ENCODE measurements around the gene NOXO1. TPM values are rescaled to one million over a fixed set of nuclear protein-coding genes. Genes with fewer than 3 reads are reported as not detected.
"Not testable (repeated sequence)": the region's sequence is repeated elsewhere in the genome, so short reads cannot be mapped to it uniquely, and the experiment has no call there.

The NOXO1 gene
- total RNA-seq, 2 donors from 2014 or later = 0.30 TPM; not detected in 1

DNA sequence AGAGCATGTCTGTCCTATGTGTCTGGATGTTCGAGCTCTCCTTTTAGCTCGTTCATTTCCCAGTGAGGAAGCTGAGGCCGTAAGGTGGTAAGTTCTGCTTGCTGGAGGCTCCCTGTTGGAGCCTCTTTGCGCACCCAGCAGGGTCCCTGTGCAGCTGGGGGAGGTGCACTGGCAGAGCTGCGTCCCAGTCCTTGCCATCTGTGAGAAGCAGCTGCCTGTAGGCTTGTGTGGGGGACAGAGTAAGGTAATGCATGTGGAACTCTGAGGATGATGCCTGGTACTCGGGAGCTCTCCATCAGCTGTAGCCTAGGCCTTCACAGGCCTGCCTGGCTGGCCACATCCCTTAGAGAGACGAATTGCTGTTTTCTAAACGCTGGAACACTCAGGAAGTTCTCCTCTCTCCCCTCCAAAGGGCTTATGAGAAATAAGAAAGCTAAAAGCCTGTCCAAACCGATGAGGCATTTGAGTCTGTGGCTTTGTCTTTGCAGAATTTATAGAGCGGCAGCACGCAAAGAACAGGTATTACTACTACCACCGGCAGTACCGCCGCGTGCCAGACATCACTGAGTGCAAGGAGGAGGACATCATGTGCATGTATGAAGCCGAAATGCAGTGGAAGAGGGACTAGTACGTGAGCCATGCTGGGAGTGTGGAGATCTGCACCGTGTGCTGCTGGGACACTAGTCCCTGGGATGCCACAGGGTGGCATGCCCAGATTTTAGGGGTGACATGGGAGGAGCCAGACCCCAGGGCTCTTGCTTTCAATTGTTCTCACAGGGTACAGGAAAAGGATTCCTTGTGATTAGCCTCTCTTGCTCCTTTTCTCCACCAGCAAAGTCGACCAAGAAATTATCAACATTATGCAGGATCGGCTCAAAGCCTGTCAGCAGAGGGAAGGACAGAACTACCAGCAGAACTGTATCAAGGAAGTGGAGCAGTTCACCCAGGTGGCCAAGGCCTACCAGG lies 20.3 kb downstream of the NOXO1 start:
- Histone ChIP-seq H3K36me3 (peaks cover 26% of the 10 kb centered on the region), H3K4me3 (peak overlapping the region in 1 of 2 donors; percentile 88), H3K27ac (peak overlapping the region in 1 of 2 donors; percentile 85), H3K9me3 (no peaks in the 10 kb centered on the region), H3K27me3 (no peaks in the 10 kb centered on the region), H3K4me1 (peaks cover 0 to 45% of the 10 kb centered on the region in 2 donors)
- no peak for DNase-seq (ENCODE audit: low spot score)
- TF ChIP-seq, protein P1, sequence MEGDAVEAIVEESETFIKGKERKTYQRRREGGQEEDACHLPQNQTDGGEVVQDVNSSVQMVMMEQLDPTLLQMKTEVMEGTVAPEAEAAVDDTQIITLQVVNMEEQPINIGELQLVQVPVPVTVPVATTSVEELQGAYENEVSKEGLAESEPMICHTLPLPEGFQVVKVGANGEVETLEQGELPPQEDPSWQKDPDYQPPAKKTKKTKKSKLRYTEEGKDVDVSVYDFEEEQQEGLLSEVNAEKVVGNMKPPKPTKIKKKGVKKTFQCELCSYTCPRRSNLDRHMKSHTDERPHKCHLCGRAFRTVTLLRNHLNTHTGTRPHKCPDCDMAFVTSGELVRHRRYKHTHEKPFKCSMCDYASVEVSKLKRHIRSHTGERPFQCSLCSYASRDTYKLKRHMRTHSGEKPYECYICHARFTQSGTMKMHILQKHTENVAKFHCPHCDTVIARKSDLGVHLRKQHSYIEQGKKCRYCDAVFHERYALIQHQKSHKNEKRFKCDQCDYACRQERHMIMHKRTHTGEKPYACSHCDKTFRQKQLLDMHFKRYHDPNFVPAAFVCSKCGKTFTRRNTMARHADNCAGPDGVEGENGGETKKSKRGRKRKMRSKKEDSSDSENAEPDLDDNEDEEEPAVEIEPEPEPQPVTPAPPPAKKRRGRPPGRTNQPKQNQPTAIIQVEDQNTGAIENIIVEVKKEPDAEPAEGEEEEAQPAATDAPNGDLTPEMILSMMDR (IDR thresholded peaks at IDR 0.05) = no peak

DNA sequence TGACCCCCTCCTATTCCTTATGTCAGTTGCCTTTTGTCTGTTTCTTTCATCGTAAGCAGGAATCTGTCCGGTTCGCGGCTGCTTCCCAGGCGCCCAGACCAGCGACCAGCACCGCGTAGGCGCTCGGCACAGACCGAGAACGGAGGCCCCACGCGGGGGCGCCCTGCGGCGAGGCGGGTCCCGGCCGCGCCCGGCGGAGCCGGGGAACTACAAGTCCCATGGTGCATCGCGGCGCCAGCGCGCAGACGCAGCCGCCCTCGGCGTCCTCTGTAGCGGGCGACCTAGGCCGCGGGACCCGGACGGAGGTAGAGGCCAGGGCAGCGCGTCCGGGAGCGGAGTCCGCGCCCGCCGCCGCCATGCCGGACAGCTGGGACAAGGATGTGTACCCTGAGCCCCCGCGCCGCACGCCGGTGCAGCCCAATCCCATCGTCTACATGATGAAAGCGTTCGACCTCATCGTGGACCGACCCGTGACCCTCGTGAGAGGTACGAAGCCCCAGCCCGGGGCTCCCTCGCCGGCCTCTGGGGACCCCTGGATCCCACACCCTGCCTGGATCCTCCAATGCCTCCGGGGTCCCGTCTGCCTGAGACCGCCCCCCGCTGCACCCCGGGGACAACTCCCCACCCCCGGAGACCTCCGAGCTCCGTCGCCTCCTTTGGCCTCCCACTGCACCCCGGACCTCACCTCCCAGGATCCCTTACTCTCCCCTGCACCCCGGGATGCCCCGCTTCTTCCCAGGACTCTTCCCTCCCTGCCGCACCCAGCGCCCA lies 21.8 kb downstream of the NOXO1 start, which contains the start of gene NDUFB10:
NDUFB10 (plus strand) TSS at position 270 of the 771 bp plus-strand sequence; CDS start at position 357, 87 bp downstream.
- H3K27me3 ChIP-seq = no peaks in the 10 kb centered on the region
- peak within 1 kb of the TSS; percentile 81 to 88 for H3K4me3 ChIP-seq
- DNase-seq (ENCODE audit: low spot score) = peak; percentile 94
- no peaks in the 10 kb centered on the region for H3K9me3 ChIP-seq
- H3K4me1 ChIP-seq = peaks cover 0 to 42% of the 10 kb centered on the region in 2 donors
- H3K36me3 ChIP-seq = peaks cover 26% of the 10 kb centered on the region
- TF ChIP-seq, protein P1 (IDR thresholded peaks at IDR 0.05) = peak; percentile 63 to 85
- peak within 1 kb of the TSS; percentile 82 to 85 for H3K27ac ChIP-seq

DNA sequence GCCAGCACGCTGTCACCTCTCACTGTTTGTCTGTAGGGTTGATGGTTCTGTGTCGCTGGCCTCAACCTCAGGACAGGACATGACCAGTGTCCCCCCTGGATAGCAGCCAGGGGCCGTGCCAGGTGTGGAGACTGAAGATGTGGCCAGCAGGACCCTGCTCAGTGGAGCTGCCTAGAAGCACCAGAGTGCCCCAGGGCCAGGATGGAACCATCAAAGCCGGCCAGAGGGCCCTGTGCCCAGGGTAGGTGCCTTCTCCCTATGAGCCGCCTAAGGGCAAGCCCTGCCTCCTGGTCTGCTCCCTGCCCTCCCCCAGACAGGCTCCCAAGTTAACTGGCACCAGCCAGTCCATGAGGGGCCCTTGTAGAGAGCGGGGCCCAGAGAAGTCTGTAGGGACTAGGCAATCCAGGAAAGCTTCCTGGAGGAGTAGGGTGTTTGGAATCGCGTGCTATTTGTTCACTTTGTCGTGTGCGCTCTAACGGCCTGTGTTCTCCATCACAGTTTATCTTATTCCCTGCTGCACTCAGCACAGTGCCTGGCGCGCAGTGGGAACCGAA lies 22.5 kb downstream of the NOXO1 start:
- H3K4me3 ChIP-seq = peak overlapping the region; percentile 81 to 88
- H3K4me1 ChIP-seq = peaks cover 0 to 39% of the 10 kb centered on the region in 2 donors
- DNase-seq (ENCODE audit: low spot score) = no peak
- peaks cover 25% of the 10 kb centered on the region for H3K36me3 ChIP-seq
- TF ChIP-seq, protein P1 (IDR thresholded peaks at IDR 0.05) = no peak
- peak overlapping the region; percentile 82 to 85 for H3K27ac ChIP-seq
- no peaks in the 10 kb centered on the region for H3K27me3 ChIP-seq
- H3K9me3 ChIP-seq = no peaks in the 10 kb centered on the region

DNA sequence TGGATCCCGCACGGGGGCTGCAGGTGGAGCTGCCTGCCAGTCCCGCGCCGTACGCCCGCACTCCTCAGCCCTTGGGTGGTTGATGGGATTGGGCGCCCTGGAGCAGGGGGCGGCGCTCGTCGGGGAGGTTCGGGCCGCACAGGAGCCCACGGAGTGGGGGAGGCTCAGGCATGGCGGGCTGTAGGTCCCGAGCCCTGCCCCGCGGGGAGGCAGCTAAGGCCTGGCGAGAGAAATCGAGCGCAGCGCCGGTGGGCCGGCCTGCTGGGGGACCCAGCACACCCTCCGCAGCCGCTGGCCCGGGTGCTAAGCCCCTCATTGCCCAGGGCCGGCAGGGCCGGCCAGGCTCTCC lies 23.2 kb downstream of the NOXO1 start:
- DNase-seq (ENCODE audit: low spot score); H3K4me3 ChIP-seq; H3K9me3 ChIP-seq; H3K27me3 ChIP-seq; H3K27ac ChIP-seq: not testable (repeated sequence)
- H3K4me1 ChIP-seq = peaks cover 0 to 33% of the 10 kb centered on the region in 2 donors
- peaks cover 19% of the 10 kb centered on the region for H3K36me3 ChIP-seq

DNA sequence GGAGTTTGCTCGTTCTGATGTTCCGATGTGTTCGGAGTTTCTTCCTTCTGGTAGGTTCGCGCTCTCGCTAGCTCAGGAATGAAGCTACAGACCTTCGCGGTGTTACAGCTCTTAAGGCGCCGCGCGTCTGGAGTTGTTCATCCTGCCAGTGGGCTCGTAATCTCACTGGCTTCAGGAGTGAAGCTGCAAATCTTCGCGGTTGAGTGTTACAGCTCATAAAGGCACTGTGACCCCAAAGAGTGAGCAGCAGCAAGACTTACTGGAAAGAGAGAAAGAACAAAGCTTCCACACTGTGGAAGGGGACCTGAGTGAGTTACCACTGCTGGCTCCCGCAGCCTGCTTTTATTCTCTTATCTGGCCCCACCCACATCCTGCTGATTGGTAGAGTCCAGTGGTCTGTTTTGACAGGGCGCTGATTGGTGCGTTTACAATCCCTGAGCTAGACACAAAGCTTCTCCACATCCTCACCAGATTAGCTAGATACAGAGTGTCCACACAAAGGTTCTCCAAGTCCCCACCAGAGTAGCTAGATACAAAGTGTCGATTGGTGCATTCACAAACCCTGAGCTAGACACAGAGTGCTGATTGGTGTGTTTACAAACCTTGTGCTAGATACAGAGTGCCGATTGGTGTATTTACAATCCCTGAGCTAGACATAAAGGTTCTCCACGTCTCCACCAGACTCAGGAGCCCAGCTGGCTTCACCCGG lies 23.7 kb downstream of the NOXO1 start:
- Histone ChIP-seq H3K36me3 (peaks cover 14% of the 10 kb centered on the region), H3K4me1 (peaks cover 0 to 33% of the 10 kb centered on the region in 2 donors)
- not testable (repeated sequence) for H3K9me3 ChIP-seq; H3K4me3 ChIP-seq; DNase-seq (ENCODE audit: low spot score); H3K27ac ChIP-seq; H3K27me3 ChIP-seq

DNA sequence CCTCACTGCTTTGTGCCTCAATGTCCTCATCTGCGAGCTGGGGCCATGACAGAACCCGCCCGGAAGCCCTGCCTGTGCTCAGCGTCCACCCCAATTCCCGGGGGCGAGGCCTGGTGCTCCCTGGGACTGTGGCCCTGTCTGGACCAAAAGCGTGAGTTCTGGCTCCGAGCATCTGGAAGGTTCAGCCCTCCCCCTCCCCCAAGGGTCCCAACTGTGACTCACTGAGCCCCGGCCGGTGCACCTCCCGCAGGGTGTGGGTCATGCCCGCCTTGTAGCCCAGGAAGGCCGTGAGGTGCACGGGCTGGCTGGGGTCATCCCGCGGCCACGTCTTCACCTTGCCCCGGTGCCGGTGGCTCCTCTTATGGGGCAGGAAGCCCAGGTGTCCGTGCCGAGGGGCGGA lies 27.5 kb downstream of the NOXO1 start:
- Histone ChIP-seq H3K27ac (peak overlapping the region; percentile 74 to 84), H3K4me3 (peak overlapping the region; percentile 12 to 38), H3K36me3 (no peaks in the 10 kb centered on the region), H3K4me1 (peaks cover 0 to 20% of the 10 kb centered on the region in 2 donors), H3K27me3 (no peaks in the 10 kb centered on the region), H3K9me3 (no peaks in the 10 kb centered on the region)
- TF ChIP-seq, protein P1 (IDR thresholded peaks at IDR 0.05) = no peak
- no peak for DNase-seq (ENCODE audit: low spot score)
